ENCODE measurements around the gene PCCB.

DNA sequence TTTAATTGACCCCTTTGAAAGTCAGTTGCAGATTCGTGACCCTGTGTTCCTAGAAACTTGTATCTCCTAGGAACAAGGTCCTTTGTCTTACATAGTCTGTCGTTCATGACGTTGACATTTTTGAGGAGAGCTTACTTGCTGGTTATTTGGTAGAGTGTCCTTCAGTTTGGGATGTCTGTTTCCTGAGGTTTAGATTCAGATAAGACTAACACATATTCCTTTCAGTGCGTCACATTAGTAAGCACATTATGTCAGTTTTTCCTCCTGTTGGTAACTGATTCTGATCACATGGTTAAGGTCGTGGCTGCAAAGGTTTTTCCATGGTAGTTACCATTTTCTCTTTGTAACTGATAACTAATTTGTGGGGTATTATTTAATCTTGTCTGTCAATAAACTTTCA, 80.8 kb downstream of the PCCB start:
- TF ChIP-seq, protein P1, sequence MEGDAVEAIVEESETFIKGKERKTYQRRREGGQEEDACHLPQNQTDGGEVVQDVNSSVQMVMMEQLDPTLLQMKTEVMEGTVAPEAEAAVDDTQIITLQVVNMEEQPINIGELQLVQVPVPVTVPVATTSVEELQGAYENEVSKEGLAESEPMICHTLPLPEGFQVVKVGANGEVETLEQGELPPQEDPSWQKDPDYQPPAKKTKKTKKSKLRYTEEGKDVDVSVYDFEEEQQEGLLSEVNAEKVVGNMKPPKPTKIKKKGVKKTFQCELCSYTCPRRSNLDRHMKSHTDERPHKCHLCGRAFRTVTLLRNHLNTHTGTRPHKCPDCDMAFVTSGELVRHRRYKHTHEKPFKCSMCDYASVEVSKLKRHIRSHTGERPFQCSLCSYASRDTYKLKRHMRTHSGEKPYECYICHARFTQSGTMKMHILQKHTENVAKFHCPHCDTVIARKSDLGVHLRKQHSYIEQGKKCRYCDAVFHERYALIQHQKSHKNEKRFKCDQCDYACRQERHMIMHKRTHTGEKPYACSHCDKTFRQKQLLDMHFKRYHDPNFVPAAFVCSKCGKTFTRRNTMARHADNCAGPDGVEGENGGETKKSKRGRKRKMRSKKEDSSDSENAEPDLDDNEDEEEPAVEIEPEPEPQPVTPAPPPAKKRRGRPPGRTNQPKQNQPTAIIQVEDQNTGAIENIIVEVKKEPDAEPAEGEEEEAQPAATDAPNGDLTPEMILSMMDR (IDR thresholded peaks at IDR 0.05; ENCODE audit: extremely low read depth in 1 of 2, insufficient read depth in 1 of 2, low read depth in 1 of 2, low read length in 2 of 2): no peak
- TF ChIP-seq JUN (IDR thresholded peaks at IDR 0.05; ENCODE audit: borderline replicate concordance, insufficient read depth, insufficient read length, low read depth): no peak
- no peak for TF ChIP-seq POLR2A (IDR thresholded peaks at IDR 0.05; ENCODE audit: low read depth, low read length)
- TF ChIP-seq POLR2AphosphoS5 (IDR thresholded peaks at IDR 0.05; ENCODE audit: insufficient read depth, low read depth, low read length): no peak
- TF ChIP-seq FOS (IDR thresholded peaks at IDR 0.05; ENCODE audit: borderline replicate concordance, insufficient read depth, low read length): no peak
- TF ChIP-seq EZH2 (IDR thresholded peaks at IDR 0.05; ENCODE audit: borderline replicate concordance, low read depth, low read length, severe bottlenecking): no peak

All from endothelial cell of umbilical vein (primary cell).